OCI-LY3 (cell line): Measurements from ENCODE around the gene TTC9C.

Source experiments
- H2AFZ ChIP-seq: fragments of 200-600, 300-600 bp; shearing (Covaris generic); 2 replicates; pipeline ENCODE4 v1.6.0; 2014; ENCODE audit warnings: antibody characterized with exemption, low read depth, low read length
- H3K27ac ChIP-seq: fragments of 200-600, 300-600 bp; sonication (generic); 2 replicates; pipeline ENCODE4 v1.5.1; 2014; ENCODE audit warnings: mild to moderate bottlenecking, low read length, moderate library complexity, mixed read lengths
- H3K27me3 ChIP-seq: fragments of 200-600, 300-600 bp; sonication (generic); 2 replicates; pipeline ENCODE4 v1.6.1; 2014; ENCODE audit warnings: low read depth, low read length, mixed read lengths
- H3K36me3 ChIP-seq: fragments of 200-600, 300-600 bp; sonication (generic); replicated peaks from 2 replicates; pipeline ENCODE3; 2014; ENCODE audit warnings: low read depth, low read length, mixed read lengths
- H3K4me1 ChIP-seq: fragments of 300-600, 200-600 bp; sonication (generic); 2 replicates; pipeline ENCODE4 v1.6.1; 2014; ENCODE audit warnings: low read length, mixed read lengths
- H3K4me2 ChIP-seq: fragments of 200-600, 300-600 bp; sonication (generic); 2 replicates; pipeline ENCODE4 v1.6.1; 2014; ENCODE audit warnings: low read length, mixed read lengths
- H3K4me3 ChIP-seq: fragments of 300-600, 200-600 bp; sonication (generic); 2 replicates; pipeline ENCODE4 v1.5.1; 2014; ENCODE audit warnings: antibody characterized with exemption, mild to moderate bottlenecking, low read length, moderate library complexity
- H3K79me2 ChIP-seq: fragments of 300-600, 200-600 bp; shearing (Covaris generic); 2 replicates; pipeline ENCODE4 v1.6.1; 2014; ENCODE audit warnings: mild to moderate bottlenecking, low read length, mixed read lengths
- H3K9ac ChIP-seq: fragments of 300-600, 200-600 bp; shearing (Covaris generic); 2 replicates; pipeline ENCODE4 v1.6.0; 2014; ENCODE audit warnings: mild to moderate bottlenecking, low read length, moderate library complexity
- H3K9me3 ChIP-seq: fragments of 200-600, 300-600 bp; shearing (Covaris generic); 2 replicates; pipeline ENCODE4 v1.6.1; 2014; ENCODE audit warnings: low read length, mixed read lengths; ENCODE audit not compliant: insufficient read depth
- H4K20me1 ChIP-seq: fragments of 200-600, 300-600 bp; sonication (generic); 2 replicates; pipeline ENCODE4 v1.6.1; 2016; ENCODE audit warnings: low read length, mixed read lengths; ENCODE audit not compliant: insufficient read depth
- EZH2phosphoT487 ChIP-seq: fragments of 200-600 bp; shearing (Covaris generic); IDR thresholded peaks from 2 replicates; pipeline ENCODE4 v1.6.1; 2018; ENCODE audit warnings: antibody characterized with exemption, mixed run types, low read depth
- TF ChIP-seq, protein P1 (sequence below): fragments of 200-600, 300-600 bp; sonication (generic); IDR thresholded peaks from 2 replicates; pipeline ENCODE4 v1.5.1; 2014; ENCODE audit warnings: antibody characterized with exemption, low read length, low read depth

The TTC9C gene

DNA sequence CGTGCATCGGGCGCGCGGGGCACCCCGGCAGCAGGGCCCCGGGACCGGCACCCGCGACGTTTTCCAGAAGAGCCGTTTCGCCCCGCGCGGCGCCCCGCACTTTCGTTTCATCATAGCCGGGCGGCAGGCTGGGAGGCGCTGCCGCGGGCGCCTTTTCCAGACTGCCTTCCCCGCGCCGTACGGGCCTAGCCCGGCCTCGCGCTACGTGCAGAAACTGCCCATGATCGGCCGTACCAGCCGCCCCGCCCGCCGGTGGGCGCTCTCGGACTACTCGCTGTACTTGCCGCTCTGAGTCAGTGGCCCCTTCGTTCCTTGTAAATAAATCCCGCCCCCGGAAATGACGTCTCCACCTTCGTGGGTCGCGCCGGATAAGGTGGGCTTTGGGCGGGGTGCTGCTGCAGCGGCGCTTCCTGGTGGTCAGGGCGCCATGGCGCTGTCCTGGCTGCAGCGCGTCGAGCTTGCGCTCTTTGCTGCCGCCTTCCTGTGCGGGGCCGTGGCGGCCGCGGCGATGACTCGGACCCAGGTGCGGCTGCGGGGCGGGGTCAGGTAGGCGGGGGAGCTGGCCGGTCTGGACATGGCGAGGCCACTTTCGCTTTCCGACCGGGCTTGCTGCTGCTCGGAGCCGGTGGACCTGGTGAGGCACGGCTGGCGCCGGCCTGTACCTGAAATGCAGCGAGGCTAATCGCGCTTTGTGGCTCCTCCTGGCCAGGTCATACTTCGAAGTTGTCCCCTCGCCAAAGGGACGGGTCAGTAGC is 58.9 kb downstream of the TTC9C start, which contains the start of gene TMEM179B:
TMEM179B (plus strand) TSS at position 398 of the 755 bp plus-strand sequence; CDS start at position 428, 30 bp downstream.
- Histone ChIP-seq H3K27ac (peak within 1 kb of the TSS; percentile 69), H3K4me1 (peaks cover 26% of the 10 kb centered on the region), H3K79me2 (peaks cover 46% of the 10 kb centered on the region), H3K4me2 (peak within 1 kb of the TSS; percentile 86), H3K36me3 (peaks cover 36% of the 10 kb centered on the region), H3K4me3 (peak within 1 kb of the TSS; percentile 79), H3K9ac (peak within 1 kb of the TSS; percentile 88), H3K27me3 (no peaks in the 10 kb centered on the region), H2AFZ (no peak within 1 kb of the TSS), H4K20me1 (no peaks in the 10 kb centered on the region), H3K9me3 (no peaks in the 10 kb centered on the region)
- TF ChIP-seq, protein P1, sequence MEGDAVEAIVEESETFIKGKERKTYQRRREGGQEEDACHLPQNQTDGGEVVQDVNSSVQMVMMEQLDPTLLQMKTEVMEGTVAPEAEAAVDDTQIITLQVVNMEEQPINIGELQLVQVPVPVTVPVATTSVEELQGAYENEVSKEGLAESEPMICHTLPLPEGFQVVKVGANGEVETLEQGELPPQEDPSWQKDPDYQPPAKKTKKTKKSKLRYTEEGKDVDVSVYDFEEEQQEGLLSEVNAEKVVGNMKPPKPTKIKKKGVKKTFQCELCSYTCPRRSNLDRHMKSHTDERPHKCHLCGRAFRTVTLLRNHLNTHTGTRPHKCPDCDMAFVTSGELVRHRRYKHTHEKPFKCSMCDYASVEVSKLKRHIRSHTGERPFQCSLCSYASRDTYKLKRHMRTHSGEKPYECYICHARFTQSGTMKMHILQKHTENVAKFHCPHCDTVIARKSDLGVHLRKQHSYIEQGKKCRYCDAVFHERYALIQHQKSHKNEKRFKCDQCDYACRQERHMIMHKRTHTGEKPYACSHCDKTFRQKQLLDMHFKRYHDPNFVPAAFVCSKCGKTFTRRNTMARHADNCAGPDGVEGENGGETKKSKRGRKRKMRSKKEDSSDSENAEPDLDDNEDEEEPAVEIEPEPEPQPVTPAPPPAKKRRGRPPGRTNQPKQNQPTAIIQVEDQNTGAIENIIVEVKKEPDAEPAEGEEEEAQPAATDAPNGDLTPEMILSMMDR: peak; percentile 49
- TF ChIP-seq EZH2phosphoT487: no peak
